CD14-positive monocyte (primary cell): ENCODE measurements around the gene ASTN2. TPM values are rescaled to one million over a fixed set of nuclear protein-coding genes. Genes with fewer than 3 reads are reported as not detected.

ENCODE experiments used
- DNase-seq, 3 donors: peaks; one replicate each; pipeline ENCODE4 v3.0.0-alpha.2; 2011 to 2022
- H2AFZ ChIP-seq: 2 replicates; pipeline ENCODE4 v1.6.0; 2012; ENCODE audit warnings: mild to moderate bottlenecking, low read depth, low read length, inconsistent platforms; ENCODE audit not compliant: insufficient read depth, poor library complexity, severe bottlenecking
- H3K27ac ChIP-seq, 2 donors: 1 replicate in 1 of 2; 2 replicates in 1 of 2; pipeline ENCODE4 v1.5.1; 2012 to 2013; ENCODE audit warnings: low read length in 2 of 2, control low read depth in 1 of 2, inconsistent platforms in 1 of 2, low read depth in 1 of 2, mild to moderate bottlenecking in 1 of 2
- H3K27me3 ChIP-seq, 2 donors: one replicate each; pipeline versions ENCODE4 v1.6.0 to v1.6.1; 2011 to 2013; ENCODE audit warnings: low read length in 2 of 2; ENCODE audit not compliant: control insufficient read depth in 2 of 2, insufficient read depth in 2 of 2
- H3K36me3 ChIP-seq, 2 donors: replicated peaks in 1 of 2; 1 replicate in 1 of 2; 2 replicates in 1 of 2; pipeline versions ENCODE4 v1.5.1 to v1.6.1; 2012 to 2013; ENCODE audit warnings: low read length in 2 of 2, control low read depth in 1 of 2, inconsistent platforms in 1 of 2, mild to moderate bottlenecking in 1 of 2; ENCODE audit not compliant: insufficient read depth in 2 of 2, control insufficient read depth in 1 of 2
- H3K4me1 ChIP-seq, 2 donors: 1 replicate in 1 of 2; 2 replicates in 1 of 2; pipeline versions ENCODE4 v1.5.1 to v1.6.1; 2012 to 2013; ENCODE audit warnings: low read length in 2 of 2, control low read depth in 1 of 2, inconsistent platforms in 1 of 2, mild to moderate bottlenecking in 1 of 2, moderate library complexity in 1 of 2; ENCODE audit not compliant: insufficient read depth in 2 of 2, control insufficient read depth in 1 of 2
- H3K4me2 ChIP-seq: replicated peaks from 2 replicates; pipeline ENCODE3; 2012; ENCODE audit warnings: low read length, moderate library complexity, mild to moderate bottlenecking; ENCODE audit not compliant: poor library complexity, severe bottlenecking; ENCODE audit errors: extremely low read depth
- H3K4me3 ChIP-seq, 3 experiments: fragments of 200-600 bp in 1 of 3; sonication (generic) in 1 of 3; replicated peaks in 1 of 3; 1 replicate in 2 of 3; 2 replicates in 1 of 3; pipeline ENCODE4 v1.5.1; 2011 to 2013; ENCODE audit warnings: low read length in 3 of 3, mild to moderate bottlenecking in 3 of 3, control low read depth in 2 of 3, low read depth in 2 of 3, inconsistent platforms in 1 of 3, moderate library complexity in 1 of 3
- H3K79me2 ChIP-seq: 2 replicates; pipeline ENCODE4 v1.6.0; 2012; ENCODE audit warnings: mild to moderate bottlenecking, control low read depth, inconsistent platforms, low read length, moderate library complexity; ENCODE audit not compliant: insufficient read depth
- H3K9ac ChIP-seq: 2 replicates; pipeline ENCODE4 v1.6.0; 2017; ENCODE audit warnings: low read length, mild to moderate bottlenecking; ENCODE audit not compliant: insufficient read depth, poor library complexity, severe bottlenecking
- H3K9me3 ChIP-seq, 2 donors: replicated peaks in 1 of 2; 1 replicate in 1 of 2; 2 replicates in 1 of 2; pipeline versions ENCODE4 v1.5.1 to v1.6.1; 2012 to 2013; ENCODE audit warnings: low read length in 2 of 2, control low read depth in 1 of 2; ENCODE audit not compliant: control insufficient read depth in 1 of 2, insufficient read depth in 1 of 2
- H4K20me1 ChIP-seq: 2 replicates; pipeline ENCODE4 v1.6.0; 2012; ENCODE audit warnings: mild to moderate bottlenecking, low read length, control low read depth, moderate library complexity; ENCODE audit not compliant: insufficient read depth
- H3K27ac Mint-ChIP-seq, 7 donors: one replicate each; pipeline ENCODE4 v1.8.0; 2020; ENCODE audit warnings: mild to moderate bottlenecking in 7 of 7, mixed read lengths in 7 of 7, moderate library complexity in 6 of 7, inconsistent platforms in 2 of 7
- H3K27me3 Mint-ChIP-seq, 3 donors: one replicate each; pipeline ENCODE4 v1.8.0; 2021 to 2022; ENCODE audit warnings: low read depth in 3 of 3, mild to moderate bottlenecking in 3 of 3, mixed read lengths in 3 of 3, moderate library complexity in 3 of 3, inconsistent platforms in 1 of 3
- H3K36me3 Mint-ChIP-seq, 2 donors: one replicate each; pipeline ENCODE4 v1.8.0; 2020; ENCODE audit warnings: mixed read lengths in 2 of 2, inconsistent platforms in 1 of 2, mild to moderate bottlenecking in 1 of 2
- H3K4me1 Mint-ChIP-seq: one replicate; pipeline ENCODE4 v1.8.0; 2020; ENCODE audit warnings: mild to moderate bottlenecking, mixed read lengths
- H3K4me3 Mint-ChIP-seq, 2 donors: one replicate each; pipeline ENCODE4 v1.8.0; 2020; ENCODE audit warnings: mild to moderate bottlenecking in 2 of 2, mixed read lengths in 2 of 2, moderate library complexity in 1 of 2
- H3K9me3 Mint-ChIP-seq, 7 donors: one replicate each; pipeline ENCODE4 v1.8.0; 2020 to 2022; ENCODE audit warnings: mixed read lengths in 7 of 7, mild to moderate bottlenecking in 6 of 7, moderate library complexity in 6 of 7, inconsistent platforms in 2 of 7
- CTCF ChIP-seq: fragments of 200-600 bp; IDR thresholded peaks from one replicate; pipeline ENCODE4 v1.8.0; 2022; ENCODE audit warnings: antibody characterized with exemption, mild to moderate bottlenecking
- WGBS: methylation state at CpG from one replicate; pipeline ENCODE4 v1.1.5; 2013; ENCODE audit warnings: missing lambda C conversion rate; ENCODE audit not compliant: insufficient coverage; 5-methylcytosine and 5-hydroxymethylcytosine counted together
- intact Hi-C, 2 donors: fragments of 100-400 bp; cut with micrococcal nuclease; formaldehyde crosslinking; loops; one replicate each; pipeline versions ENCODE4 v1.15.0 to v1.15.1; 2023
- polyA plus RNA-seq, 3 donors: library from polyadenylated mRNA; depleted of rRNA in 1 of 3; unstranded in 2 of 3; stranded (reverse) in 1 of 3; fragments of 300-500 nt in 2 of 3; fragments of >200 nt in 1 of 3; fragmentation: Illumina TruSeq in 2 of 3; gene quantifications; 1 replicate in 2 of 3; 2 replicates in 1 of 3; pipeline ENCODE4 v1.2.3, GENCODE V29; 2012 to 2021

ASTN2 gene
- polyA plus RNA-seq, 3 donors, result not detected

DNA sequence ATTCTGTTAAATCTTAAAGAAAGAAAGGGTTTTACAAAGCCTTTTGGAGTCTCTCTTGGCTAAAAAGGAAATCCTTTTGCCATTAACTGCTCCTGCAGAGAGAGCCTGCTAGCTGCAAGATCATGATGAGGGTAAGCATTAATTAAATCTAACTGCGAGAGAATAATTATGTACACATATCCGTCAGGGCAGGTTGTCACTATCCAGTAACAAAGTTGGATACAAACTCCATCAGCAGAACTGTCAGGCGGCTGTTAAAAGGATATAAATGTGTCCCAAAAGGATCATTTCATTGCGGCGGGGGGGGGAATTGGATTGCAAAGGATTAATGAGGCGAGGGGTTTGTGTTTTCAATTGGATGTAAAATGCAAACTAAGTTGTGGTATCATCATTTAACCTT is 289.3 kb downstream of the ASTN2 start:
- H3K36me3 Mint-ChIP-seq, result no peaks in the 10 kb centered on the region
- TF ChIP-seq CTCF, result no peak
- H3K27ac Mint-ChIP-seq, result no peak overlapping the region
- Histone ChIP-seq H3K4me1 (no peaks in the 10 kb centered on the region), H4K20me1 (no peaks in the 10 kb centered on the region), H3K9me3 (peaks cover 0 to 2% of the 10 kb centered on the region in 2 donors), H2AFZ (no peak overlapping the region), H3K4me2 (no peak overlapping the region), H3K79me2 (no peaks in the 10 kb centered on the region), H3K27me3 (no peaks in the 10 kb centered on the region), H3K9ac (no peak overlapping the region), H3K36me3 (no peaks in the 10 kb centered on the region), H3K4me3 (no peak overlapping the region), H3K27ac (no peak overlapping the region)
- no peaks in the 10 kb centered on the region for H3K4me1 Mint-ChIP-seq
- no CpG with 5 or more reads among the region's 6 CpGs for WGBS
- peaks cover 0 to 13% (median 2%) of the 10 kb centered on the region in 7 donors for H3K9me3 Mint-ChIP-seq
- peaks cover 0 to 2% (median 1%) of the 10 kb centered on the region in 3 donors for H3K27me3 Mint-ChIP-seq
- intact Hi-C loops, result no loop called here
- no peak for DNase-seq
- H3K4me3 Mint-ChIP-seq, result no peak overlapping the region

DNA sequence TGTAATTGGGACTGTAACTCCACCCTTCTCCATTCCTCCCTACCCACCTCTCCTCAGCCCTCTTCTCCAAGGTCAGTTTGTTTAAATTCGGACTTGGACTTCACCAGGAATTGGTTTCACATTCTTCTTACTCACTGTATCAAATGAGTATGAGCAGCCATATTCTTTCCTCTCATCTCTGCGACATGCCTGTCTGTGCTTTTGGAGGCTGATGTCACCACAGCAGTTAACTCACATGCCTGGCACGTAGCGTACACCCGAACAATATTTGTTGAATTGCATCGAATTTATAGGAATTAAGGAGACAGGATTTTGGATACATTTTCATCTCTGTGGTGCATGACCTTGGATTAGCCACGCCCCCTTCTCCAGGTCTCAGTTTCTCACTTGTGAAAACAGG is 291.1 kb downstream of the ASTN2 start:
- no peak overlapping the region for H3K4me3 ChIP-seq
- no peak overlapping the region for H3K4me3 Mint-ChIP-seq
- no peak overlapping the region for H3K9ac ChIP-seq
- H3K9me3 ChIP-seq, result peaks cover 0 to 2% of the 10 kb centered on the region in 2 donors
- H3K27me3 Mint-ChIP-seq, result peaks cover 0 to 1% (median 0%) of the 10 kb centered on the region in 3 donors
- no peaks in the 10 kb centered on the region for H3K36me3 Mint-ChIP-seq
- H3K27ac Mint-ChIP-seq, result no peak overlapping the region
- H3K4me1 Mint-ChIP-seq, result no peaks in the 10 kb centered on the region
- H3K4me2 ChIP-seq, result no peak overlapping the region
- intact Hi-C loops, result no loop called here
- no peak for DNase-seq
- WGBS, result 93% methylated on average over 6 of the region's 7 CpGs
- H3K9me3 Mint-ChIP-seq, result peaks cover 0 to 10% (median 4%) of the 10 kb centered on the region in 7 donors
- H3K36me3 ChIP-seq, result no peaks in the 10 kb centered on the region
- H3K27me3 ChIP-seq, result no peaks in the 10 kb centered on the region
- H3K4me1 ChIP-seq, result no peaks in the 10 kb centered on the region
- H4K20me1 ChIP-seq, result no peaks in the 10 kb centered on the region
- H3K27ac ChIP-seq, result no peak overlapping the region
- H3K79me2 ChIP-seq, result no peaks in the 10 kb centered on the region
- no peak for TF ChIP-seq CTCF
- no peak overlapping the region for H2AFZ ChIP-seq
